Measurements from ENCODE around the gene ASIC4. TPM values are rescaled to one million over a fixed set of nuclear protein-coding genes. Genes with fewer than 3 reads are reported as not detected.

ASIC4 gene
- total and polyA plus RNA-seq, 2 experiments from 2014 or later: not detected

DNA sequence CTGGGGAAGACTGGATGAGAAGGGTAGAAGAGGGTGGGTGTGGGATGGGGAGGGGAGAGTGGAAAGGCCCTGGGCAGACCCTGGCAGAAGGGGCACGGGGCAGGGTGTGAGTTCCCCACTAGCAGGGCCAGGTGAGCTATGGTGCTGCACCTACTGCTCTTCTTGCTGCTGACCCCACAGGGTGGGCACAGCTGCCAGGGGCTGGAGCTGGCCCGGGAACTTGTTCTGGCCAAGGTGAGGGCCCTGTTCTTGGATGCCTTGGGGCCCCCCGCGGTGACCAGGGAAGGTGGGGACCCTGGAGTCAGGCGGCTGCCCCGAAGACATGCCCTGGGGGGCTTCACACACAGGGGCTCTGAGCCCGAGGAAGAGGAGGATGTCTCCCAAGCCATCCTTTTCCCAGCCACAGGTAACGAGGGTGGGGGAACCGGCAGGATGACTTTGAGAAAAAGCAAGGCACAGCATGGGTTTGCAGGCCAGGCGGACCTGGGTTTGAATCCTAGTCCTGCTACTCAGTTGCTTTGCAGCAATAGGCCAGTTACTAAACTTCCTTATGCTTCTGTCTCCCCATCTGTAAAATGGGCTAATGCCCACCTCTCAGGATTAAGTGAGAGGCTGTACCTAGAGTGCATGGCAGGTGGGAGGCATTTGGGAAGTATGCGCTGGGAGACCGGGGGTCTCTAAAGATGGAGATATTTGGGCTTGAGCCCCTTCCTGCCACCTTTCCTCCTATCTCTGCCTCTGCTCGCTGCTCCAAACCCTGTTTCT lies 58.1 kb downstream of the ASIC4 start, which contains the start of gene INHA:
INHA (plus strand) TSS at position 74 of the 765 bp plus-strand sequence; CDS start at position 139, 65 bp downstream.
- 89% methylated on average over 12 of the region's 13 CpGs for WGBS (ENCODE audit: low lambda C conversion rate, missing lambda C conversion rate)
- Histone ChIP-seq H3K9me3 (ENCODE audit: low read depth) (no peaks in the 10 kb centered on the region), H3K4me2 (peak within 1 kb of the TSS; percentile 75), H3K4me3 (peak within 1 kb of the TSS; percentile 79), H3K27me3 (no peaks in the 10 kb centered on the region), H4K20me1 (ENCODE audit: insufficient read depth, poor library complexity, severe bottlenecking) (peaks cover 10% of the 10 kb centered on the region), H3K27ac (peak within 1 kb of the TSS; percentile 88), H3K36me3 (replicated peaks; ENCODE audit: insufficient read depth, low read depth) (no peaks in the 10 kb centered on the region), H3K9me2 (replicated peaks; ENCODE audit: insufficient read depth) (no peaks in the 10 kb centered on the region), H3K79me2 (peaks cover 15% of the 10 kb centered on the region), H3K4me1 (ENCODE audit: insufficient read depth) (peaks cover 21% of the 10 kb centered on the region), H2AFZ (peak within 1 kb of the TSS; percentile 22)
- DNase-seq (ENCODE audit: low spot score): no peak
- TF ChIP-seq EZH2 (IDR thresholded peaks at IDR 0.05; ENCODE audit: borderline replicate concordance) (no peak), EZH2phosphoT487 (IDR thresholded peaks at IDR 0.05; ENCODE audit: low read depth, severe bottlenecking, unreplicated experiment) (no peak)
- TF ChIP-seq, protein P1, sequence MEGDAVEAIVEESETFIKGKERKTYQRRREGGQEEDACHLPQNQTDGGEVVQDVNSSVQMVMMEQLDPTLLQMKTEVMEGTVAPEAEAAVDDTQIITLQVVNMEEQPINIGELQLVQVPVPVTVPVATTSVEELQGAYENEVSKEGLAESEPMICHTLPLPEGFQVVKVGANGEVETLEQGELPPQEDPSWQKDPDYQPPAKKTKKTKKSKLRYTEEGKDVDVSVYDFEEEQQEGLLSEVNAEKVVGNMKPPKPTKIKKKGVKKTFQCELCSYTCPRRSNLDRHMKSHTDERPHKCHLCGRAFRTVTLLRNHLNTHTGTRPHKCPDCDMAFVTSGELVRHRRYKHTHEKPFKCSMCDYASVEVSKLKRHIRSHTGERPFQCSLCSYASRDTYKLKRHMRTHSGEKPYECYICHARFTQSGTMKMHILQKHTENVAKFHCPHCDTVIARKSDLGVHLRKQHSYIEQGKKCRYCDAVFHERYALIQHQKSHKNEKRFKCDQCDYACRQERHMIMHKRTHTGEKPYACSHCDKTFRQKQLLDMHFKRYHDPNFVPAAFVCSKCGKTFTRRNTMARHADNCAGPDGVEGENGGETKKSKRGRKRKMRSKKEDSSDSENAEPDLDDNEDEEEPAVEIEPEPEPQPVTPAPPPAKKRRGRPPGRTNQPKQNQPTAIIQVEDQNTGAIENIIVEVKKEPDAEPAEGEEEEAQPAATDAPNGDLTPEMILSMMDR (IDR thresholded peaks at IDR 0.05; ENCODE audit: poor library complexity): no peak

DNA sequence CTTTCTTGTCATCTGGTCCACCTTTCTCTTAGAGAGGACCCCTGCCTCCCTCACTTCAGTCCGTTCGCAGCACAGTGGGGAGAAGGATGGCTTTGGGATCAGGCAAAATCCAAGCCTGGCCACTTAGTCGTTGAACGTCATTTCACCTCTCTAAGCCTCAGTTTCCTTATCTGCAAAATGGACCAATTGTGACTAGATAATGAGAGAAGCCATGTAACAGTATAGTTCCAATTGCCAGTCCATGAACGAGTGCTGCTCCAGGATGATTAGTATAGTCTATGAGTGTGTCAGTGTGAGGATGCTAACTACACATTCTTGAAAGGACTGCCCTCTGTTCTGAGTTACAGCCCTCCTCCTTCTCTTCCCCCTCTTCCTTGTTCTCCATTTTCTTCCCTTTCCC lies 58.9 kb downstream of the ASIC4 start:
- no peaks in the 10 kb centered on the region for H3K27me3 ChIP-seq
- 92% methylated on average over 5 of the region's 5 CpGs for WGBS (ENCODE audit: low lambda C conversion rate, missing lambda C conversion rate)

DNA sequence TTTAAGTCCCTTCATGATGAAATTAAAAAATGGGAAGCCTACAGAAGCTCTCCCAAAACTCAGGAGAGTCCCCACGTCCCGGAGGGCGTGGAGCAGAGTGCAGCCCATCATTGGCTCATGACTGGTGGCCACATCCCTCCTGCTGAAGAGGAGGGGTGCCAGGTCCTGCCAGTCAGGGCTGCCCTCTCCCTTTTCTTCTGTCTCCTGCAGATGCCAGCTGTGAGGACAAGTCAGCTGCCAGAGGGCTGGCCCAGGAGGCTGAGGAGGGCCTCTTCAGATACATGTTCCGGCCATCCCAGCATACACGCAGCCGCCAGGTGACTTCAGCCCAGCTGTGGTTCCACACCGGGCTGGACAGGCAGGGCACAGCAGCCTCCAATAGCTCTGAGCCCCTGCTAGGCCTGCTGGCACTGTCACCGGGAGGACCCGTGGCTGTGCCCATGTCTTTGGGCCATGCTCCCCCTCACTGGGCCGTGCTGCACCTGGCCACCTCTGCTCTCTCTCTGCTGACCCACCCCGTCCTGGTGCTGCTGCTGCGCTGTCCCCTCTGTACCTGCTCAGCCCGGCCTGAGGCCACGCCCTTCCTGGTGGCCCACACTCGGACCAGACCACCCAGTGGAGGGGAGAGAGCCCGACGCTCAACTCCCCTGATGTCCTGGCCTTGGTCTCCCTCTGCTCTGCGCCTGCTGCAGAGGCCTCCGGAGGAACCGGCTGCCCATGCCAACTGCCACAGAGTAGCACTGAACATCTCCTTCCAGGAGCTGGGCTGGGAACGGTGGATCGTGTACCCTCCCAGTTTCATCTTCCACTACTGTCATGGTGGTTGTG lies 60.4 kb downstream of the ASIC4 start:
- WGBS (ENCODE audit: low lambda C conversion rate, missing lambda C conversion rate): 90% methylated on average over 20 of the region's 22 CpGs
- H2AFZ ChIP-seq: no peak overlapping the region
- no peaks in the 10 kb centered on the region for H3K36me3 ChIP-seq (replicated peaks; ENCODE audit: insufficient read depth, low read depth)
- no peaks in the 10 kb centered on the region for H3K27me3 ChIP-seq
- TF ChIP-seq, protein P1 (IDR thresholded peaks at IDR 0.05; ENCODE audit: poor library complexity): no peak
- no peak for TF ChIP-seq EZH2phosphoT487 (IDR thresholded peaks at IDR 0.05; ENCODE audit: low read depth, severe bottlenecking, unreplicated experiment)
- TF ChIP-seq EZH2 (IDR thresholded peaks at IDR 0.05; ENCODE audit: borderline replicate concordance): no peak
- peaks cover 7% of the 10 kb centered on the region for H4K20me1 ChIP-seq (ENCODE audit: insufficient read depth, poor library complexity, severe bottlenecking)
- H3K79me2 ChIP-seq: peaks cover 7% of the 10 kb centered on the region
- DNase-seq (ENCODE audit: low spot score): no peak
- no peaks in the 10 kb centered on the region for H3K9me2 ChIP-seq (replicated peaks; ENCODE audit: insufficient read depth)
- H3K9me3 ChIP-seq (ENCODE audit: low read depth): no peaks in the 10 kb centered on the region
- H3K4me3 ChIP-seq: no peak overlapping the region
- H3K27ac ChIP-seq: no peak overlapping the region
- H3K4me2 ChIP-seq: no peak overlapping the region
- H3K4me1 ChIP-seq (ENCODE audit: insufficient read depth): peaks cover 21% of the 10 kb centered on the region

More for the DNA sequence above, 58.9 kb downstream of the ASIC4 start:
- Histone ChIP-seq H2AFZ (no peak overlapping the region), H3K27ac (no peak overlapping the region), H3K79me2 (peaks cover 15% of the 10 kb centered on the region), H4K20me1 (ENCODE audit: insufficient read depth, poor library complexity, severe bottlenecking) (peaks cover 10% of the 10 kb centered on the region), H3K36me3 (replicated peaks; ENCODE audit: insufficient read depth, low read depth) (no peaks in the 10 kb centered on the region), H3K9me2 (replicated peaks; ENCODE audit: insufficient read depth) (no peaks in the 10 kb centered on the region), H3K4me3 (no peak overlapping the region), H3K4me1 (ENCODE audit: insufficient read depth) (peaks cover 21% of the 10 kb centered on the region), H3K4me2 (no peak overlapping the region), H3K9me3 (ENCODE audit: low read depth) (no peaks in the 10 kb centered on the region)
- no peak for DNase-seq (ENCODE audit: low spot score)
- no peak for TF ChIP-seq EZH2phosphoT487 (IDR thresholded peaks at IDR 0.05; ENCODE audit: low read depth, severe bottlenecking, unreplicated experiment)
- TF ChIP-seq EZH2 (IDR thresholded peaks at IDR 0.05; ENCODE audit: borderline replicate concordance): no peak
- TF ChIP-seq, protein P1 (IDR thresholded peaks at IDR 0.05; ENCODE audit: poor library complexity): no peak

Measured in hepatocyte (in vitro differentiated cells).